Astrocyte of the cerebellum (primary cell): Measurements from ENCODE around the gene ECE1.

Experiments used
- DNase-seq: peaks from one replicate; pipeline ENCODE4 v3.0.0-alpha.2; 2011; ENCODE audit warnings: low read depth
- H3K4me3 ChIP-seq: 2 replicates; pipeline ENCODE4 v1.5.1; 2011; ENCODE audit warnings: mild to moderate bottlenecking, low read depth, low read length, moderate library complexity
- CTCF ChIP-seq: IDR thresholded peaks from 2 replicates; pipeline ENCODE4 v1.5.1; 2012; ENCODE audit warnings: low read length, low read depth, moderate library complexity, mild to moderate bottlenecking; ENCODE audit errors: missing control alignments
- in situ Hi-C: cut with HindIII; loops from 2 replicates; pipeline ENCODE4 v1.10.0; 2017; ENCODE audit warnings: low sequenced_read_pairs

The ECE1 gene

GRCh38 chr1:21258331-21259134 lies 31.7 kb downstream of the ECE1 start:
- in situ Hi-C loops: no loop called here
- no peak for TF ChIP-seq CTCF
- no peak overlapping the region for H3K4me3 ChIP-seq
- DNase-seq: no peak

- no peak for DNase-seq
- no peak for TF ChIP-seq CTCF
- H3K4me3 ChIP-seq: no peak overlapping the region
- in situ Hi-C loops: no loop called here
Observed at GRCh38 chr1:21257431-21258135, 32.7 kb downstream of the ECE1 start.

- in situ Hi-C loops: no loop called here
- H3K4me3 ChIP-seq: no peak overlapping the region
- no peak for DNase-seq
- no peak for TF ChIP-seq CTCF
Observed at GRCh38 chr1:21256776-21257175, 33.5 kb downstream of the ECE1 start.

GRCh38 chr1:21255943-21256320 lies 34.3 kb downstream of the ECE1 start:
- in situ Hi-C loops: no loop called here
- no peak for TF ChIP-seq CTCF
- no peak overlapping the region for H3K4me3 ChIP-seq
- DNase-seq: no peak

- in situ Hi-C loops: no loop called here
- peak; percentile 76 for DNase-seq
- peak; percentile 87 for TF ChIP-seq CTCF
- H3K4me3 ChIP-seq: no peak overlapping the region
Observed at GRCh38 chr1:21255284-21255942, 34.9 kb downstream of the ECE1 start.

GRCh38 chr1:21254335-21254951 lies 35.8 kb downstream of the ECE1 start:
- in situ Hi-C loops: no loop called here
- no peak overlapping the region for H3K4me3 ChIP-seq
- TF ChIP-seq CTCF: no peak
- peak; percentile 79 for DNase-seq
